Brain microvascular endothelial cell (primary cell): ENCODE data around the gene B4GALT5.

Experiments
- DNase-seq: peaks from one replicate; pipeline ENCODE4 v3.0.0-alpha.2; 2020
- H3K27ac ChIP-seq: fragments of 250-450 bp; sonication (Bioruptor Pico); 2 replicates; pipeline ENCODE4 v1.5.1; 2020; ENCODE audit warnings: mild to moderate bottlenecking, moderate library complexity
- H3K27me3 ChIP-seq: fragments of 250-450 bp; sonication (Bioruptor Pico); replicated peaks from 2 replicates; pipeline ENCODE4 v1.5.1; 2020; ENCODE audit warnings: mild to moderate bottlenecking
- H3K36me3 ChIP-seq: fragments of 250-450 bp; sonication (Bioruptor Pico); replicated peaks from 2 replicates; pipeline ENCODE4 v1.5.1; 2020; ENCODE audit warnings: mild to moderate bottlenecking
- H3K4me3 ChIP-seq: 2 replicates; pipeline ENCODE4 v1.5.1; 2011; ENCODE audit warnings: low read depth, mild to moderate bottlenecking, control low read depth, low read length, moderate library complexity
- CTCF ChIP-seq: IDR thresholded peaks from 2 replicates; pipeline ENCODE4 v1.5.1; 2011; ENCODE audit warnings: low read depth, mild to moderate bottlenecking, moderate library complexity, low read length, control low read depth, inconsistent platforms; ENCODE audit errors: missing control alignments
- in situ Hi-C: cut with HindIII; loops from 2 replicates; pipeline ENCODE4 v1.10.0; 2017; ENCODE audit warnings: low sequenced_read_pairs, low pct_ligation_motif_present

Gene B4GALT5

GRCh38 chr20:49677777-49678758 is 35.6 kb downstream of the B4GALT5 start:
- no peak for TF ChIP-seq CTCF
- in situ Hi-C loops, result no loop called here
- H3K27me3 ChIP-seq, result no peaks in the 10 kb centered on the region
- DNase-seq, result no peak
- H3K27ac ChIP-seq, result peak overlapping the region; percentile 38
- no peak overlapping the region for H3K4me3 ChIP-seq
- H3K36me3 ChIP-seq, result no peaks in the 10 kb centered on the region

GRCh38 chr20:49676581-49677291 is 36.9 kb downstream of the B4GALT5 start:
- no peak overlapping the region for H3K27ac ChIP-seq
- no peaks in the 10 kb centered on the region for H3K27me3 ChIP-seq
- no peak overlapping the region for H3K4me3 ChIP-seq
- DNase-seq, result peak; percentile 34
- H3K36me3 ChIP-seq, result no peaks in the 10 kb centered on the region
- no peak for TF ChIP-seq CTCF
- in situ Hi-C loops, result no loop called here

GRCh38 chr20:49675368-49676151 is 38.1 kb downstream of the B4GALT5 start:
- no peak for DNase-seq
- Histone ChIP-seq H3K36me3 (no peaks in the 10 kb centered on the region), H3K27ac (no peak overlapping the region), H3K27me3 (no peaks in the 10 kb centered on the region), H3K4me3 (no peak overlapping the region)
- in situ Hi-C loops, result no loop called here
- no peak for TF ChIP-seq CTCF

GRCh38 chr20:49674383-49675352 is 39.0 kb downstream of the B4GALT5 start:
- H3K36me3 ChIP-seq, result no peaks in the 10 kb centered on the region
- no peaks in the 10 kb centered on the region for H3K27me3 ChIP-seq
- no peak for TF ChIP-seq CTCF
- no peak overlapping the region for H3K27ac ChIP-seq
- no peak for DNase-seq
- in situ Hi-C loops, result no loop called here
- H3K4me3 ChIP-seq, result no peak overlapping the region
